Gastroesophageal sphincter (tissue), 3 donors: ENCODE results near the gene PDGFA.

ENCODE experiments used
- EP300 ChIP-seq: sonication (generic); formaldehyde crosslinking; IDR thresholded peaks from one replicate; pipeline ENCODE4 v1.6.1; 2017; ENCODE audit warnings: antibody characterized with exemption, mild to moderate bottlenecking
- POLR2A ChIP-seq, 2 donors: fragments of 450-650 bp; IDR thresholded peaks; one replicate each; pipeline ENCODE4 v1.6.1; 2017; ENCODE audit warnings: antibody characterized with exemption in 2 of 2, mild to moderate bottlenecking in 2 of 2, moderate library complexity in 1 of 2
- POLR2AphosphoS5 ChIP-seq: sonication (generic); formaldehyde crosslinking; IDR thresholded peaks from one replicate; pipeline ENCODE4 v1.6.1; 2017; ENCODE audit warnings: antibody characterized with exemption
- TF ChIP-seq, protein P1 (sequence below), 4 experiments: fragments of 200-600 bp in 2 of 4; fragments of 450-650 bp in 2 of 4; sonication (generic) in 1 of 4; IDR thresholded peaks; one replicate each; pipeline ENCODE4 v1.5.1; 2017 to 2019; ENCODE audit warnings: antibody characterized with exemption in 4 of 4, mild to moderate bottlenecking in 2 of 4, moderate library complexity in 2 of 4

- TF ChIP-seq, protein P1, sequence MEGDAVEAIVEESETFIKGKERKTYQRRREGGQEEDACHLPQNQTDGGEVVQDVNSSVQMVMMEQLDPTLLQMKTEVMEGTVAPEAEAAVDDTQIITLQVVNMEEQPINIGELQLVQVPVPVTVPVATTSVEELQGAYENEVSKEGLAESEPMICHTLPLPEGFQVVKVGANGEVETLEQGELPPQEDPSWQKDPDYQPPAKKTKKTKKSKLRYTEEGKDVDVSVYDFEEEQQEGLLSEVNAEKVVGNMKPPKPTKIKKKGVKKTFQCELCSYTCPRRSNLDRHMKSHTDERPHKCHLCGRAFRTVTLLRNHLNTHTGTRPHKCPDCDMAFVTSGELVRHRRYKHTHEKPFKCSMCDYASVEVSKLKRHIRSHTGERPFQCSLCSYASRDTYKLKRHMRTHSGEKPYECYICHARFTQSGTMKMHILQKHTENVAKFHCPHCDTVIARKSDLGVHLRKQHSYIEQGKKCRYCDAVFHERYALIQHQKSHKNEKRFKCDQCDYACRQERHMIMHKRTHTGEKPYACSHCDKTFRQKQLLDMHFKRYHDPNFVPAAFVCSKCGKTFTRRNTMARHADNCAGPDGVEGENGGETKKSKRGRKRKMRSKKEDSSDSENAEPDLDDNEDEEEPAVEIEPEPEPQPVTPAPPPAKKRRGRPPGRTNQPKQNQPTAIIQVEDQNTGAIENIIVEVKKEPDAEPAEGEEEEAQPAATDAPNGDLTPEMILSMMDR (IDR thresholded peaks at IDR 0.05) = no peak
- TF ChIP-seq POLR2A (IDR thresholded peaks at IDR 0.05) (no peak), EP300 (no peak), POLR2AphosphoS5 (no peak)
Measured at GRCh38 chr7:562789-563628, 43.4 kb upstream of the PDGFA start.
